HG03159 (cell line): ENCODE measurements around the gene GOLGA8S.
"Not testable (repeated sequence)": the region's sequence is repeated elsewhere in the genome, so short reads cannot be mapped to it uniquely, and the experiment has no call there.

ENCODE experiments used
- ATAC-seq: cut with Tn5 transposase; IDR thresholded peaks from one replicate; pipeline ENCODE4 v1.9.1; 2021; ENCODE audit warnings: mild to moderate bottlenecking, moderate library complexity; ENCODE audit not compliant: unreplicated experiment

Gene GOLGA8S, protein sequence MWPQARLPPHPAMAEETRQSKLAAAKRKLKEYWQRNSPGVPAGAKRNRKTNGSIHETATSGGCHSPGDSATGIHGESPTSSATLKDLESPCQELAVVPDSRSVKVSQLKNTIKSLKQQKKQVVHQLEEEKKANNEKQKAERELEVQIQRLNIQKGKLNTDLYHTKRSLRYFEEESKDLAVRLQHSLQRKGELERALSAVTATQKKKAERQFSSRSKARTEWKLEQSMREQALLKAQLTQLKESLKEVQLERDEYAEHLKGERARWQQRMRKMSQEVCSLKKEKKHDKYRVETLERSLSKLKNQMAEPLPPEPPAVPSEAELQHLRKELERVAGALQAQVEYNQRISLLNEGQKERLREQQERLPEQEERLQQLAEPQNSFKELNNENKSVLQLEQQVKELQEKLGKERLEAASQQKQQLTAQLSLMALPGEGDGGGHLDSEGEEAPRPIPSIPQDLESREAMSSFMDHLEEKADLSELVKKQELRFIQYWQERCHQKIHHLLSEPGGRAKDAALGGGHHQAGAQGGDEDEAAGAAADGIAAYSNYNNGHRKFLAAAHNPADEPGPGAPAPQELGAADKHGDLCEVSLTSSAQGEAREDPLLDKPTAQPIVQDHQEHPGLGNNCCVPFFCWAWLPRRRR

GRCh38 chr15:23354448-23354847, at the start of gene GOLGA8S:
Gene GOLGA8S, plus strand, starts transcription at chr15:23354748. Its CDS starts 62 bp downstream, at chr15:23354810.
- ATAC-seq, result not testable (repeated sequence)

GRCh38 chr15:23304805-23305204, 49.7 kb upstream of the GOLGA8S start:
- ATAC-seq, result not testable (repeated sequence)

- not testable (repeated sequence) for ATAC-seq
Measured at GRCh38 chr15:23305921-23306320, 48.6 kb upstream of the GOLGA8S start.

DNA sequence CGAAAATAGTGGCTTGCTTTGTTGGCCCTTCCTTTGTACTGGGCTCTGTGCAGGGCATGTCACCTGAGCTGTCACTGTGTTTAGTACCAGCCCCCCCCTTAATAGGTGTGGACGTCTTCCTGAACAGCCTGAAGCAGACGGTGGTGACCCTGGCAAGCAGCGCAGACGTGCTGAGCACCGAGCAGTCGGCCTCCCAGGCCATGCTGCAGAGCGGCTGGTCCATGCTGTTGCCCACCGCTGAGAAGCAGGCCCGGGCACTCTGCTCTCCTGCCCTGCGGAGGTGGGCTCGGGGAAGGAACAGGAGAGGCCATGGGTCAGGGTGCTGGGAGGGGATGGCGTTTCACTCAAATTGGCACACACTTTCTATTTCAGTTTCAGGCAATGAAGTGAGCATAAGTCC, 43.3 kb upstream of the GOLGA8S start:
- ATAC-seq, result not testable (repeated sequence)

DNA sequence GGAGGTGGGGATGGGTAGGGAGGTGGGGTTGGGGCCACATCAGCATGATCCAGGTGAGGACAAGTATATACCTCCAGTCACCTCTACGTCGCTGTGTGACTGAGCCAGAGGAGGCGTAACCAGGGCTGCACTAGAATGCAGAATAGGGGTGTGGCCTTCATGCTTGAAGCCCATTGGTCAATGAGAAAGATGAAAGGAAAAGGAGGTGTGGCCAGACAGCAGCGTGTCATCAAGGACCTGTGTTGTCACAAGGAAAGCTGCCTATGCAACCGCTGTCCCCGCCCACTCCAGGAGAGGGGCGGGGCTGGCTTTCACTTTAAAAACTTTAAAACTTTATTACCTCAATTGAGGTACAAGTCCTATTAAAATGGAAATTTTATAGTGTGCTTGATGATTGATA, 20.5 kb upstream of the GOLGA8S start, which contains the start of gene GOLGA6L26:
GOLGA6L26 (minus strand) TSS at position 101 of the 400 bp plus-strand sequence; CDS start at position 40, 61 bp downstream.
- ATAC-seq, result not testable (repeated sequence)

GRCh38 chr15:23362622-23363021, 8.1 kb downstream of the GOLGA8S start:
- ATAC-seq, result not testable (repeated sequence)

GRCh38 chr15:23364261-23364660, 9.7 kb downstream of the GOLGA8S start:
- ATAC-seq, result not testable (repeated sequence)

DNA sequence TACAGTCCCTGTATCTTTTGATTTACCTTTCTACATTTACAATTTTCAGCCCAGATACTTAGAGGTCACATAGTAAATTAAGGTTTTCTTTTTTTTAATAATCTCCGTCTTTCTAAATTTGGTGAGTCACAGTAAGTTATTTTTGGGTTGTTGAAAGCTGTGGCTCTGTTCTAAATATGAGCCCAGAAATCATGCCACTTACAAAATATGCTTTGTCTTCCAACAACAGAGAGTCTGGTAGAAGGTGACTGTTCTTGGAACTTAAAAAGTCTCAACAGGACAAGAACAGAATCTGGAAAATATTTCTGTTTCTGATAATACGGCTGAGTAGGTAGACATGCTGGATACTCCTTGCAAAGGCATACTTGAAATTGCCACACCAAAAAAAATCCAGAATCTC, 16.0 kb downstream of the GOLGA8S start:
- no peak for ATAC-seq

DNA sequence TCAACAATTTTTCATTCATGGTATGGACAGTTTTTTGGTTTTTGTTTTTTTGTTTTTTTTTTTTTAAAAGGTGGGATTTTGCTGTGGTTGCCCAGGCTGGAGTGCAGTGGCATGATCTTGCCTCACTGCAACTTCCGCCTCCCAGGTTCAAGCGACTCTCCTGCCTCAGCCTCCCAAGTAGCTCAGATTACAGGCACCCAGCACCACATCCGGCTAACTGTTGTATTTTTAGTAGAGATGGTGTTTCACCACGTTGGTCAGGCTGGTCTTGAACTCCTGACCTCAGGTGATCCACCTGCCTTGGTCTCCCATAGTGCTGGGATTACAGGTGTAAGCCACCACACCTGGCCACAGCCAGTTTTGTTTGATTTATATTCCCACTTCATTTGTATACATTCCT, 16.6 kb downstream of the GOLGA8S start:
- ATAC-seq, result not testable (repeated sequence)

DNA sequence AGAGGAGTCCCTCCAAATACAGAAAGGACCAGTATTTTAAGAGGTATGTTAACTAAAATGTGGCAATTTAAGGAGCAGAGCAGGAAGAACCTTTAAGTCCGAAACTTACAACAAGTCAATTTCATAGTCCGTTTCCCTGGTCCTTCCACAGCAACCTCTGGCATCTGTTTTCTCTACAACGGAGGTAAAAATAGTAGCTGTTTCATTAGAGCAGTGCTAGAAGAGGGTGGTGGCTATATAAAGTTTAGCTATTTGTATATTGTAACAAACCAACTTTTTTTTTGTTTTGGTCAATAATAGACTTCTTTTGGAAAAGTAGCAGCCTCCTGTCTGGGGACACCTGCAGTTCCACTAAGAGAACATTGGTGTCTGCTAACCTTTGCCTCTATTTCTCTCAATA, 17.3 kb downstream of the GOLGA8S start:
- ATAC-seq, result not testable (repeated sequence)

DNA sequence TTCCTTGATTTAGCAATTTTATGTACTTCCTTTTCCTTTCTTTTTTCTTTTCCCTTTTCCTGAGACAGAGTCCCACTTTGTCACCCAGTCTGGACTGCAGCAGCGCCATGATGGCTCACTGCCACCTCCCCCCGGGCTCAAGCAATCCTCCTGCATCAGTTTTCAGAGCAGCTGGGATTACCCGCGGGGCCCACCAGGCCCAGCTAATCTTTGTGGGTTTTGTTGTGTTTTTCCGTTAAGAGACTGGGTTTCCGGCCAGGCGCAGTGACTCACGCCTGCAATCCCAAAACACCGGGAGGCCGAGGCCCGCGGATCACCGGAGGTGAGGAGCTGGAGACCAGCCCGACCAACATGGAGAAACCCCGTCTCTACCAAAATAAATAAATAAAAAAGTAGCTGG, 17.7 kb downstream of the GOLGA8S start:
- no peak for ATAC-seq

GRCh38 chr15:23372891-23373600, 18.5 kb downstream of the GOLGA8S start:
- not testable (repeated sequence) for ATAC-seq

GRCh38 chr15:23374226-23374625, 19.7 kb downstream of the GOLGA8S start:
- ATAC-seq, result not testable (repeated sequence)

DNA sequence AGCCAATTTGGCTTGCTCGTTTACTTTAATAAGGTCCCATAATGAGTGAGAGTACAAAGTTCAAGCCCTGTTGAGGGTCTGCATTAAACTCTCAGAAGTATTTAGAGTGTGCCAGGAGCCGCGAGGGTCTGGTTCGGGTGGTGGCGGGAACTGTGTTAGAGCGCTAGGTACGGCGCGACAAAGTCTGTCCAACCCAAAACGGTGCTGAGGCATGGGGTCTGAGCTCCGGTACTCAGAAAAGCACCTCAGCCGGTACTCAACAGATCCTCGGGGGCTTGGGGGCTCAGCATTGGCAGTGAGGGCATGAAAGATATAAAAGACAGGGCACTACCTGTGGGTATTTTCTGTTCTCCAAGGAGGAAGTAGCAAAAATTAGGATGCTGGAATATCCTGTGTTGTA, 24.4 kb downstream of the GOLGA8S start:
- ATAC-seq, result not testable (repeated sequence)

DNA sequence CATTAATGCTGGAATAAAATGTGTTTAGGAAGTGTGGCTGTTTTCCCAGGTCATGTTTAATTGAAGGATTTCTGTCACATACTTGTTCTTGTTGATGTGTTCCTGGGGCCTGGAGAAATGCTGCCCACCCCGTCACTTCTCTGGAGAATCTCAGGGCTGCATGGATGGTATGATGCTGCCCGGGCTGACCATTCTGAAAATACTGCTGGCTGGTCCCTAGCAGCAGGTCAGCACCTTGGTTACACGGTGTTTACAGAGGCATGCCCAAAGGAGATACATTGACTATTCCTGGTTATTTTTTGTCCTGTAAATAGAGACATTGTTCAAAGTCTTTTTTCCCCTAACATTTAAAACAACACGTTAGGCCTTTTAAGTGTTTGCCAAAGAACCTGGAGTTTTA, 26.2 kb downstream of the GOLGA8S start:
- not testable (repeated sequence) for ATAC-seq

GRCh38 chr15:23381192-23381591, 26.6 kb downstream of the GOLGA8S start:
- ATAC-seq, result not testable (repeated sequence)

DNA sequence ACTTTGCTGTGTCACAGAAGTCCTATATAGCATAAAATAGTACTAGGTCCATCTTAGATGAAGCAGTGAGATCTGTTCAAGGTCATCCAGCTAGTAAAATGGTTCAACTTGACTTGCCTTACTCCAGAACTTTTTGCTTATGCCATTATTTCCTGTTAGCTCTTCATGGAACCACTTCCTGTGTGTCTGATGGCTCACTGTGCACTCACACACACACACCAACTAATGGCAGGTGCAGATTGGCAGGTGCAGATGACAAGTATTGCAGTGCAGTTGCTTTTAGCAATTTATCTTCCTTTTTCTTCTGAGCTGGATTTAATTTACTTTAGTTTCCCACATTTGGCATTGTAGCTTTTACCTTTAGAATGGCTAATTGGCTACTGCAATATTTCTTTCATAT, 29.8 kb downstream of the GOLGA8S start:
- ATAC-seq, result no peak

GRCh38 chr15:23385886-23386430, 31.4 kb downstream of the GOLGA8S start:
- no peak for ATAC-seq

- no peak for ATAC-seq
Measured at GRCh38 chr15:23387621-23388190, 33.2 kb downstream of the GOLGA8S start.

- no peak for ATAC-seq
Measured at GRCh38 chr15:23395030-23395692, 40.6 kb downstream of the GOLGA8S start.
